Endometrial microvascular endothelial cells (primary cell): ENCODE measurements around the gene MAB21L3. TPM values are rescaled to one million over a fixed set of nuclear protein-coding genes. Genes with fewer than 3 reads are reported as not detected.

ENCODE experiments used
- in situ Hi-C: cut with HindIII; loops from 2 replicates; pipeline ENCODE4 v1.10.0; 2017; ENCODE audit warnings: low sequenced_read_pairs, low pct_unique_long_range_greater_than_20kb; ENCODE audit errors: inconsistent ontology term
- total RNA-seq: library from RNA; depleted of rRNA; stranded (reverse); fragments of >200 nt; gene quantifications from one replicate; pipeline ENCODE4 v1.2.3, GENCODE V29; 2015; ENCODE audit errors: inconsistent ontology term

Gene MAB21L3
- not detected for total RNA-seq

- in situ Hi-C loops = no loop called here
Measured at GRCh38 chr1:116110567-116111523, at the start of gene MAB21L3. TSS of gene MAB21L3 (plus strand) at chr1:116111399. CDS start at chr1:116112616, 1,217 bp downstream.

- in situ Hi-C loops = no loop called here
Measured at GRCh38 chr1:116062201-116062600, 49.0 kb upstream of the MAB21L3 start.

DNA sequence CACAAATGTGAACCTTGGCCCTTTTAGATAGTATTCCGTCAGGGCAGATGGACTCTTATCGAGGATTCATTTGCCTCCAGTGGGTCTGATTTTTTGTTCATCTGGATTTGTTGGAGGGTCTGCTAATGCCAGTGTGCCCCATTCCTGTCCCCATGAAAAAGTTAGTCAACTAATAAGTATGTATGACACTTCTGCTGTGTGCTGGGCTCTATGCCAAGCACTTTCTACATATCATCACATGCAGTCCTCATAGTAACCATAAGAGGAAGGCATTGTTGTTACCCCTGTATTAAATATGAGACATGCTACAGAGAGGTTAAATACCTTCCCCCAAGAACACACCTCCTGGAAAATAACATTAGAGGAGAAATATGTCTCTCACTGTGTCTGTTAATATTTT lies 46.6 kb upstream of the MAB21L3 start:
- in situ Hi-C loops = no loop called here

DNA sequence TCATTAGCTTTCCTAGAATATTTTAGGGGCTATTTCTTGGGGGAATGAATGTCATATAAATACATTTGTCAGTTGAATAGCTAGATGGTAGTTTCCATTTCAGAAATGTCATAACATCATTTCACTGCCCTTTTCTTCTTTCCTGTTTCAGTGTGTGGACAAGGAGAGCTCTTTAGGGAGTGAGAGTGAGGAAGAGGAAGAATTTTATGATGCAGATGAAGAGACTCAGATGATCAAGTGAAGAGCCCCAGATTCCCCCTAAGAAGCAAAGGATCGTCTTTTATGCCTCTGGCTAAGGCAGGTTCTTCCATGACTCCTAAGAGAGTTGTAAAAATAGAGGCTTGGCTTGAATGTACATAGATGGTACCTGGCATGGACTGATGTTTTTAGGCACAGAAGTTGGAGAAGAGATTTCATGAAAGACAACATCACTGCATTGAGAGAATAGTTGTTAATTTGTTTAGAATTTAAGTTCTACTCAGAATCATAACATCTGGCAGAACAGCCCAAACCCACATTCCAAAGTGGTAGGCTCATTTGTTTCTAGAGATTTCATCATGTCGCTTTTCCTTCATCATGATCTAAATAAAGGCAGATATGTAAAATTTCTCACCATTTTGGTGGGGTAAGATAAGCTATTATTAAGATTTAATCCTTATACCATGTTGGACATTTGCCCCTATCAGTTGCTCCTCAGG lies 44.2 kb upstream of the MAB21L3 start:
- in situ Hi-C loops = no loop called here

DNA sequence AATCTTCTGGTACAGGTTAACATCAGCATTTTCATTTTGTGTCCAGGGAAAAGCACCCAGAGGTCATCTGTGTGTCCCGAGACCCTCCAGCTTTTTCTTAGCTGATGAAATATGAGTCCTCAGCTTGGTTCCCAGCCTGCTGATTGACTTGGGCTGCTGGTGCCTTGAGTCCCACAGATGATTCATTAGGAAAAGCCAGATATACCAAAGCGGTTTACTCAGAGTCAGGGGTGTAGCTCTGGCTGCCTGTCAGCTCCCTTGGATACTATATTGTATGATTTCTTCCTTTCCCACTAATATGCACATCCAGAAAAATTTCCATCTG lies 43.7 kb upstream of the MAB21L3 start:
- in situ Hi-C loops = no loop called here

DNA sequence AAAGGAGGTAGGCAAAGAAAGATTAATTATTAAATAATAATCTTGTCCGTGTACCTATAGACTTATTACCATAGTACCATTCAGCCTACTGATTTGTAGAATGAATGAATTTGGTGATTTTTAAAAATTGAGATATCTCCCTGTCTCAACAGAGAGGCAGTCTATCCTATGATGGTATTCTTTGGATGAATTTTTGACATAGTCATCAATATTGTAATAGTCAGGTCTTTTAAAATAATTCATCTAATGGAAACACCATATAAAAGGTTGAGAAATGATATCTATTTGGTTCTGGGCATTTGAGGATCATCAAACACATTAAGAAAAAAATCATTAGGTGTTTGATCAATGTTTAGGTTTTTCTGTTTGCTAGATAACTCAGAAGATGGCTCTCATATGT lies 35.6 kb upstream of the MAB21L3 start:
- in situ Hi-C loops = no loop called here

- in situ Hi-C loops = no loop called here
Measured at GRCh38 chr1:116075990-116076389, 35.2 kb upstream of the MAB21L3 start.

- in situ Hi-C loops = no loop called here
Measured at GRCh38 chr1:116076831-116077230, 34.4 kb upstream of the MAB21L3 start.

GRCh38 chr1:116078699-116079223 lies 32.4 kb upstream of the MAB21L3 start:
- in situ Hi-C loops = no loop called here

GRCh38 chr1:116087628-116088027 lies 23.6 kb upstream of the MAB21L3 start:
- in situ Hi-C loops = no loop called here

DNA sequence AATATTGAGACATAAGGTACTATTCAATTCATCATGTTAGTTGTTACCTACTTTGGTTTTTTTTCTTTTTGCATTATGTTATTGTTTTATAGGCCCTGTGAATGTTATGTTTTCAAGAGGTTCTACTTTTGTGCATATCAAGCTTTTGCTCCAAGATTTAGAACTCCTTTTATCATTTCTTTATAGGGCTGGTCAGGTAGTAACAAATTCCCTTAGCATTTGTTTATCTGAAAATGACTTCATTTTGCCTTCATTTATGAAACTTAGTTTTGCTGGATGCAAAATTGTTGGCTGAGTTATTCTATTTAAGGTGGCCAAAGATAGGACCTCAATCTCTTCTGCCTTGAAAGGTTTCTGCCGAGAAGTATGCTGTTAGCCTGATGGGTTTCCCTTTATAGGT lies 21.3 kb upstream of the MAB21L3 start:
- in situ Hi-C loops = no loop called here

DNA sequence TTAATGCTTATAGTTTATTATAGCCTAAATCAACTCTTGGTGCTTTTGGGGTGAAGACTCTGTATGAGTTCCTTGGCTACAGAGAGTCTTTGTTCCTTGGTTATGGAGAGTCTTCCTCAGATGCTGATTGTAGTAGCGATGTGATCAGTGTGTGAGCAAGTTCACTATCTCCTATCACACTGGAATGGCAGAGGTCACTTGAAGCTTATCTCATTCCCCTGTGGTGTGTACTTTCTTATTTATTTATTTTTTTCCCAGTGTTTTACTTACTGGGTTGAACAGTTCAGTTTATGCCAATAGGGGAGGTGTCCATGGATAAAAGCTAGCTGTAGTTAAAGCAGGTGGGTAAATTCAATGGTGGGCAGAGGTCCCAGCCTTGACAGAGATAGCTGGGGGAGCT lies 20.1 kb upstream of the MAB21L3 start:
- in situ Hi-C loops = no loop called here

DNA sequence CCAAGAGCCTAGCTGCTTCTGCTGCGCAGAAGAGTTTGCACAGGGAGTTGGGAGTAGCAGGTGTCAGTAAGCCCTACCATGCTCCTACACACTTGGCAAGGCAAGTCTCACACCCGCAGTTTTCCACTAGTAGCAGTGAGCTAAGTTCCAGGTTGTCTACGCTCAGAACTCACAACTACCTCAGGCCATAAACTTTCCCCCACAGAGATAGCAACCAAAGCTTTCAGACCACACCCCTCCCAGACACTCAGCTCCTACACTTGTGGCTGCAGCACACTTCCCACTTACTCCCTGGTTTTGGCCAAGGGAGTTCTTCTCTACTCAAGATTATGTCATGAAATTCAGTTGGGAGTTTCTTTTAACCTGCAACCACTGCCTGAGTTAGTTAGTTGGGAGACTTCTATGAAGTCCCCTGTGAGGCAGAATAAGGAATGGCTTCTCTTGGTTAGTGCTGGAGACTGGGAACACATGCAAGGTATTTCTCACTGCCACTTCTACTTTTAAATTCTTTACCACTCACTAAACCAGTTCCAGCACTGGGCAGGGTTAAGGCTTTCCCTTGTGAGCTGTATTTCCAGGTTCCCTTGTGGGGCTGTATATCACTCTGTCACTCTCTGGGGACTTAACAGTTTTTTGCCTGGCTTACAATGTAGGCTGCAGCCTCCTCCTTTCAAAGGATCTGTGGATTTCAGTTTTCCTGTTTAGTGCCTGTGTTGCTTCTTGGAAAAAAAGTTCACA lies 18.3 kb upstream of the MAB21L3 start:
- in situ Hi-C loops = no loop called here

DNA sequence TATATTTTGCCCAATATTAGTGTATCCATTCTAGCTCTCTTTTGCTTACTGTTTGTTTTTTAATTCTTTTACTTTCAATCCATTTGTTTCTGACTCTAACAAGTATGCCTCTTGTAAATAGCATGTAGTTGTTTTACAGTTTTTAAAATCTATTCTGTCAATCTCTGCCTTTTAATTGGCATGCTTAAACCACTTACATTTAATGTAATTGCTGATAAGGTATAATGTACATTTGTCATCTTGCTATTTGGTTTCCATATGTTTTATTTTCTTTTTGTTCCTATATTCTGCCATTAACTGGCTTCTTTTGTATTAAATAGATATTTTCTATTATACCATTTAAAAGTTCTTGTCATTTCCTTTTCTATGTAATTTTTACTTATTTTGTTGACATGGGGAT lies 16.2 kb upstream of the MAB21L3 start:
- in situ Hi-C loops = no loop called here

GRCh38 chr1:116096013-116096618 lies 15.1 kb upstream of the MAB21L3 start:
- in situ Hi-C loops = no loop called here

GRCh38 chr1:116097626-116098025 lies 13.6 kb upstream of the MAB21L3 start:
- in situ Hi-C loops = no loop called here

DNA sequence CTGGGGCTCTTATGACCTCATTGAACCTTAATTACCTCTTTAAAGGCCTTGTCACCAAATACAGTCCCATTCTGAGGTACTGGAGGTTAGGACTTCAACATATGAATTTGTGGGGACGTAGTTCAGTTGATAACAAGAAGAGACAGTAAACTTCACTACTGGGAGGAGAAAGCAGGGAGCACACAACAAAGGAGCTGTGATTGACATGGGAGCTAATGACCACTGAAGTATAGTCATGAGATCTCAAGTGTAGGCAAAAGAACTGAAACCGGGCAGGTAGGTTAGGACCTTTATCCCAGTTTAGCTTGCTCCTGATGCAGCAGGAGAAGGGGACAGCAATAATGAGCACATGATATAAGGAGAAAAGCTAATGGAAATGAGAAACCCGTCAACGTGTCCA lies 11.8 kb upstream of the MAB21L3 start:
- in situ Hi-C loops = no loop called here

GRCh38 chr1:116099919-116100318 lies 11.3 kb upstream of the MAB21L3 start:
- in situ Hi-C loops = no loop called here

DNA sequence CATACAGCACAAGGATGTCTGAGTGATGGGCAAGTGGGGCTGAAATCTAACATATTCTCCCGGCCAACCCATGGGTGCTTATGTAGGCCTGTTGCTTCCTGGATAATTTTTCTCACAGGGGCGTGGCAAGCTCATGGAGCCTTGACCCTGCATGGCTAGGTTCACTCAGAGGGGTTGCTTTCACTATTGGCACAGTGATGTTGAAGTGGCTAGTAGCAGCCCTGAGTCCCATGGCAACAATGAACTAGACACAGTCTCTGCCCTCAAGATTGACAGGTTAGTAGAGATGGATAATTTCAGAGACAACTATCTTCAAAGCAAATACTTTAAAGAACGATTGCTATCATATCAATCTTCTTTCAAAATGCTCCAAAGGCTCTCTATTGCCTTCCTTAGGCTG lies 6.5 kb upstream of the MAB21L3 start:
- in situ Hi-C loops = no loop called here
